K562 (cell line): ENCODE data around the gene COL4A2. TPM values are rescaled to one million over a fixed set of nuclear protein-coding genes. Genes with fewer than 3 reads are reported as not detected.

Experiments
- ATAC-seq: fragments of 200-7000 bp; cut with Tn5 transposase; 3 replicates; pipeline ENCODE4 v1.9.1; 2020; ENCODE audit warnings: moderate library complexity
- BruUV-seq: library from RNA; stranded (reverse); fragments of 400-500 nt; replicated peaks from 2 replicates; lab custom pipeline; 2021; lab: Mats Ljungman, UMichigan
- CTCF ChIA-PET: fragments of 300-600 bp; formaldehyde crosslinking; extraction: SDS; loops from one replicate; lab custom pipeline; 2021; ENCODE audit warnings: low intra/inter-chr PET ratio; lab: Yijun Ruan, JAX
- POLR2A ChIA-PET: fragments of 300-600, 350-650 bp; sonication (Branson Sonifier 250); formaldehyde crosslinking; extraction: SDS; loops from one replicate; lab custom pipeline; 2021; ENCODE audit warnings: antibody characterized with exemption, inconsistent platforms; lab: Yijun Ruan, JAX
- DNase-seq, 4 experiments: peaks; one replicate each; pipeline versions ENCODE4 v3.0.0 to v3.0.0-alpha.2; 2011 to 2018; ENCODE audit warnings: low spot score in 3 of 4, mixed read lengths in 3 of 4; ENCODE audit errors: extremely low read depth in 1 of 4
- FAIRE-seq: peaks from 2 replicates; lab custom pipeline; 2011; peaks lifted over from hg19 to GRCh38; lab: Jason Lieb, UNC
- H2AFZ ChIP-seq: 2 replicates; pipeline ENCODE4 v1.6.0; 2011; ENCODE audit warnings: low read depth, low read length, control low read depth, inconsistent platforms
- H3K27ac ChIP-seq: fragments of 200-600 bp; 3 replicates; pipeline ENCODE4 v1.8.0; 2011; ENCODE audit warnings: low read depth, mild to moderate bottlenecking, control low read depth, inconsistent platforms, low read length, moderate library complexity, mixed read lengths; ENCODE audit errors: extremely low read depth
- H3K27me3 ChIP-seq, 2 experiments: fragments of 300-600 bp in 1 of 2; 2 replicates in 1 of 2; 3 replicates in 1 of 2; pipeline versions ENCODE4 v1.6.0 to v1.8.0; 2011; ENCODE audit warnings: inconsistent platforms in 2 of 2, low read length in 2 of 2, mild to moderate bottlenecking in 1 of 2, mixed read lengths in 1 of 2, moderate library complexity in 1 of 2; ENCODE audit not compliant: control insufficient read depth in 2 of 2, insufficient read depth in 2 of 2
- H3K36me3 ChIP-seq: fragments of 300-600 bp; 3 replicates; pipeline ENCODE4 v1.8.0; 2011; ENCODE audit warnings: mild to moderate bottlenecking, low read length, inconsistent platforms; ENCODE audit not compliant: control insufficient read depth, insufficient read depth
- H3K4me1 ChIP-seq, 2 experiments: fragments of 200-600 bp in 1 of 2; replicated peaks in 1 of 2; 2 replicates in 1 of 2; 3 replicates in 1 of 2; pipeline versions ENCODE4 v1.5.1 to v1.8.0; 2011; ENCODE audit warnings: inconsistent platforms in 2 of 2, low read length in 2 of 2, mild to moderate bottlenecking in 1 of 2, mixed read lengths in 1 of 2, moderate library complexity in 1 of 2; ENCODE audit not compliant: control insufficient read depth in 2 of 2, insufficient read depth in 2 of 2
- H3K4me2 ChIP-seq: 2 replicates; pipeline ENCODE4 v1.6.1; 2011; ENCODE audit warnings: low read length, control low read depth, inconsistent platforms, mixed read lengths; ENCODE audit not compliant: insufficient read depth
- H3K4me3 ChIP-seq: fragments of 200-600 bp; sonication (generic), shearing (Covaris generic); 2 replicates; pipeline ENCODE4 v1.5.1; 2016; ENCODE audit warnings: control low read depth, inconsistent platforms
- H3K79me2 ChIP-seq: fragments of 200-600 bp; 3 replicates; pipeline ENCODE4 v1.8.0; 2011; ENCODE audit warnings: low read length, inconsistent platforms; ENCODE audit not compliant: control insufficient read depth, insufficient read depth
- H3K9ac ChIP-seq, 2 experiments: 2 replicates each; pipeline versions ENCODE4 v1.6.0 to v1.6.1; 2011; ENCODE audit warnings: low read depth in 2 of 2, low read length in 2 of 2, control low read depth in 1 of 2, inconsistent platforms in 1 of 2, mild to moderate bottlenecking in 1 of 2, mixed read lengths in 1 of 2; ENCODE audit not compliant: insufficient read depth in 1 of 2
- H3K9me1 ChIP-seq: one replicate; pipeline ENCODE4 v1.6.0; 2011; ENCODE audit warnings: inconsistent platforms, mild to moderate bottlenecking, low read length, moderate library complexity; ENCODE audit not compliant: control insufficient read depth, insufficient read depth
- H3K9me3 ChIP-seq: replicated peaks from 2 replicates; pipeline ENCODE4 v1.5.1; 2011; ENCODE audit warnings: low read depth, low read length, inconsistent platforms; ENCODE audit not compliant: control insufficient read depth, insufficient read depth
- H4K20me1 ChIP-seq: replicated peaks from 2 replicates; pipeline ENCODE4 v1.6.1; 2011; ENCODE audit warnings: low read length, inconsistent platforms, mixed read lengths; ENCODE audit not compliant: control insufficient read depth, insufficient read depth
- CREB3L1 ChIP-seq: fragments of 450-650 bp; IDR thresholded peaks from 2 replicates; pipeline ENCODE4 v1.6.1; 2014; ENCODE audit warnings: low read depth, mild to moderate bottlenecking, moderate library complexity, borderline replicate concordance
- EP300 ChIP-seq: IDR thresholded peaks from 2 replicates; pipeline ENCODE4 v1.6.1; 2012; ENCODE audit warnings: low read length, improper control_type of control experiment
- JUNB ChIP-seq: fragments of 450-650 bp; formaldehyde crosslinking; conservative IDR thresholded peaks from 2 replicates; pipeline ENCODE4 v1.4.0; 2020; ENCODE audit warnings: mild to moderate bottlenecking
- MAX ChIP-seq: sonication (generic); formaldehyde crosslinking; IDR thresholded peaks from 2 replicates; pipeline ENCODE4 v1.9.0; 2022; ENCODE audit warnings: mild to moderate bottlenecking, missing genetic modification reagents
- NR4A1 ChIP-seq, 2 experiments: fragments of 250-450 bp in 1 of 2; fragments of 450-650 bp in 1 of 2; sonication (Bioruptor Pico) in 1 of 2; IDR thresholded peaks; 2 replicates each; pipeline versions ENCODE4 v1.4.0 to v1.6.1; 2016 to 2020; ENCODE audit warnings: mild to moderate bottlenecking in 2 of 2, missing compliant biosample characterization in 1 of 2, missing genetic modification characterization in 1 of 2, moderate library complexity in 1 of 2
- SLC30A9 ChIP-seq: fragments of 250-450 bp; sonication (Bioruptor Pico); IDR thresholded peaks from 2 replicates; pipeline ENCODE4 v1.8.0; 2022; ENCODE audit warnings: mild to moderate bottlenecking, moderate library complexity
- SMAD2 ChIP-seq: fragments of 150-350 bp; IDR thresholded peaks from 2 replicates; pipeline ENCODE4 v1.6.1; 2014; ENCODE audit warnings: low read depth, mild to moderate bottlenecking, low read length
- TAF15 ChIP-seq: fragments of 200-400 bp; formaldehyde crosslinking; IDR thresholded peaks from 2 replicates; pipeline ENCODE4 v1.6.1; 2017; ENCODE audit warnings: mild to moderate bottlenecking, low read depth, low read length, moderate library complexity
- ZBTB43 ChIP-seq: sonication (generic); formaldehyde crosslinking; IDR thresholded peaks from 2 replicates; pipeline ENCODE4 v1.8.0; 2023; ENCODE audit warnings: mild to moderate bottlenecking, missing genetic modification reagents
- ZNF224 ChIP-seq: sonication (generic); formaldehyde crosslinking; IDR thresholded peaks from 2 replicates; pipeline ENCODE4 v1.8.0; 2022; ENCODE audit warnings: mild to moderate bottlenecking, missing genetic modification reagents
- ZNF668 ChIP-seq: fragments of 250-450 bp; sonication (Bioruptor Pico); IDR thresholded peaks from 2 replicates; pipeline ENCODE4 v1.8.0; 2022; ENCODE audit warnings: mild to moderate bottlenecking, inconsistent platforms
- WGBS: fragments of 100-300 bp; shearing (Covaris generic); methylation state at CpG from one replicate; pipeline ENCODE4 v1.1.6; 2016; ENCODE audit warnings: low coverage, mixed read lengths; ENCODE audit not compliant: insufficient coverage; ENCODE audit errors: missing lambda C conversion rate; 5-methylcytosine and 5-hydroxymethylcytosine counted together
- in situ Hi-C: fragments of 300-500 bp; cut with MboI; formaldehyde crosslinking; loops from 4 replicates; pipeline ENCODE4 v1.15.0; 2018; ENCODE audit warnings: inconsistent platforms, mixed read lengths
- intact Hi-C: fragments of 100-400 bp; cut with micrococcal nuclease; formaldehyde crosslinking; loops from 2 replicates; pipeline ENCODE4 v1.14.2; 2022
- polyA plus RNA-seq, 8 experiments: library from polyadenylated mRNA; depleted of rRNA in 4 of 8; stranded (reverse) in 5 of 8; unstranded in 3 of 8; fragments of >200 nt; fragmentation: Nextera tagmentation in 2 of 8; fragmentation: Illumina TruSeq in 1 of 8; extraction: Ambion mirVana in 2 of 8; extraction: Trizol in 1 of 8; gene quantifications; 2 replicates each; pipeline versions ENCODE4 v1.2.1 to v1.2.3, GENCODE V29; 2011 to 2014; ENCODE audit warnings: inconsistent platforms in 1 of 8, missing spikeins in 1 of 8
- total RNA-seq, 7 experiments: library from RNA; depleted of rRNA in 6 of 7; stranded (reverse); fragments of >200 nt in 6 of 7; fragmentation: Illumina TruSeq in 2 of 7; extraction: Trizol in 2 of 7; gene quantifications; 2 replicates each; pipeline versions ENCODE4 v1.2.1 to v1.2.3, GENCODE V29; 2011 to 2021; ENCODE audit warnings: low replicate concordance in 1 of 7

Gene COL4A2
- total and polyA plus RNA-seq, 9 of the 15 experiments (the other 6 are each of a cell fraction or from before 2014, with no cell fraction given) = 0.13 to 15.2 (median 8.1) TPM

GRCh38 chr13:110387451-110388107 is 80.5 kb downstream of the COL4A2 start:
- BruUV-seq = no TSS peak
- peaks cover 5 to 32% of the 10 kb centered on the region in 2 experiments for H3K27me3 ChIP-seq
- intact Hi-C loops (no loop called here), in situ Hi-C loops (no loop called here)
- FAIRE-seq (no peak), DNase-seq (no peak), ATAC-seq (no peak)
- POLR2A ChIA-PET = interaction anchor here (0.9 kb wide), 1 partner anchor 16 kb away, joined by 3 read pairs; no protein-coding TSS in a partner anchor
- 6% methylated on average over 8 of the region's 25 CpGs for WGBS
- no peaks in the 10 kb centered on the region for H3K9me3 ChIP-seq
- TF ChIP-seq ZNF668 (CRISPR knock-in tag) (no peak), EP300 (no peak), MAX (no peak), TAF15 (no peak), ZBTB43 (CRISPR knock-in tag) (no peak), SMAD2 (no peak), NR4A1 (CRISPR knock-in tag; IDR thresholded peaks at IDR 0.05) (no peak), NR4A1 (tag; IDR thresholded peaks at IDR 0.05) (no peak), ZNF224 (CRISPR knock-in tag) (no peak), CREB3L1 (no peak), SLC30A9 (CRISPR knock-in tag) (no peak), JUNB (CRISPR knock-in tag) (no peak)
- H3K79me2 ChIP-seq = no peaks in the 10 kb centered on the region
- H2AFZ ChIP-seq = no peak overlapping the region
- no peaks in the 10 kb centered on the region for H4K20me1 ChIP-seq
- no peak overlapping the region for H3K4me3 ChIP-seq
- H3K27ac ChIP-seq = no peak overlapping the region
- CTCF ChIA-PET = no interaction called here
- no peaks in the 10 kb centered on the region for H3K36me3 ChIP-seq
- H3K9ac ChIP-seq = no peak overlapping the region
- H3K4me1 ChIP-seq = no peaks in the 10 kb centered on the region
- no peak overlapping the region for H3K4me2 ChIP-seq
- no peaks in the 10 kb centered on the region for H3K9me1 ChIP-seq
